Ureter (tissue), 1 donor: Measurements from ENCODE around the gene KRT20. TPM values are rescaled to one million over a fixed set of nuclear protein-coding genes. Genes with fewer than 3 reads are reported as not detected.
"Not testable (repeated sequence)": the region's sequence is repeated elsewhere in the genome, so short reads cannot be mapped to it uniquely, and the experiment has no call there.

Source experiments
- DNase-seq: peaks from one replicate; pipeline ENCODE4 v3.0.0-alpha.2; 2020; ENCODE audit warnings: low spot score
- total RNA-seq: library from RNA; stranded (reverse); gene quantifications from one replicate; pipeline ENCODE4 v1.2.4, GENCODE V29; 2023
- donor health status: DM: yes; HTN: yes; CAD: no.

Gene KRT20
- total RNA-seq, 1 donor from 2014 or later = 4.7 TPM

DNA sequence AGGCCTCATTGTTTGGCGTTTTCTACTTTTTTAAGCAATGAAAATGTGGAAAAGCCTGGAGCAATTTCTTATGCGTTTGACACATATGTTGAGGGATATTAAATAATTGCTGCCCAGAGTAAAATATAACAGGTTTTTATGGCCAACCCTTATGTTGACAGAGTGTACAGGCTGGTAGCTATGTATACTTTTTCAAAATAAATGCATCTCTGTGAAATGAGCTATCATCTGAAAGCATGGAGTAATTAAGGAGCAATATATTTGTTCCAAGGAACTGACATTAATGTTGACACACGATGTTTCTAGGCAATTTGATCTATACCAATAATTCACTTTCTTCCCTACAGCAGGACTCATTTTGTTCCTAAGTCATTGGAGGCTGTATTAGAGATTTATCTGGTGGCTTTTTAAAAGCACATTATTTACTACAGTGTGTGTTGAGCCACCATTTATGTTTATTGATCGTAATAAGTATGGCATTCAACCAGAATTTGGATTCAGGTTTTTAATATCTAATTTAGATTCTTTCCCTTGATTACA, 11.9 kb upstream of the KRT20 start:
- DNase-seq = no peak

DNA sequence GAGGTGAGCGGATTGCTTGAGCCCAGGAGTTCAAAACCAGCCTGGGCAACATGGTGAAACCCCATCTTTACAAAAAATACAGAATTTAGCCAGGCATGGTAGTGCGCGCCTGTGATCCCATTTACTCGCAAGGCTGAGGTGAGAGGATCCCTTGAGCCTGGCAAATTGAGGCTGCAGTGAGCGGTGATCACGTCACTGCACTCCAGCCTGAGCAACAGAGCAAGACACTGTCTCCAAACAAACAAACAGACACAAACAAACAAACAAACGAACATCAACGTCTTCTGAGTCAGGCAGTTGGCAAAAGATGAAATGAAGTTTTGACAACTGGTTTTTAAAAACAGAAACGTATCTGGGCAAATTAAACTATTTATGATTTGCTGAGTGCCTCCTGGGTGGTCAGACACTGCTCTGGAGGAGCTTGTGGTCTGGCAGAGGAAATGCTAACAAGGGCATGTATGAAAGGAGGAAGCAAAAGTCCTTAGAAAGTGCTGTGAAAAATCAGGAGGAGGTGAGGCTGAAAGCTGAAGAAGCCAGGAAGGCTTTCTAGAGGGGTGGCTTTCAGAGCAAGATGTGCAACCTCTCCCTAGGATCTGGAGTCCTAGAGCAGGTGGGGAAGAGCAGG, 10.2 kb upstream of the KRT20 start:
- no peak for DNase-seq

GRCh38 chr17:40888196-40888720, 3.2 kb upstream of the KRT20 start:
- DNase-seq = no peak

DNA sequence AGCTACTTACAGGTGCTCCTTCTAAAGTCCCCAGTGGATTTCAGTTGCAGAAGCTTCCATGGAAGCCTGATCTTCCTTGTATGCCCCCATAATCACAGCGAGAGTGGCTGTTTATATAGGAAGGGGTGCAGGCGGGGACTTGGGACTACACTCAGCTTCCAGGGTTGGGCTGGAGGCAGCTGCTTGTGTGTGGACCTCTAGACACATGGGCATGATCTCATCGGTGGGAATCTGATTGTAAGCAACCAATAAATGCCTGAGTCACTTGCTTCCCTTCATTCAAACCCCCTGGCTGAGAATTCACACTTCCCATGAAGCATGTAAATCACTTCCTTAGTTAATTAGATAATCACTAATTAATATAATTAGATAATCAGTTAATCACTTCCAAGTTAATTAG, 1.0 kb upstream of the KRT20 start:
- no peak for DNase-seq

- DNase-seq = no peak
Measured at GRCh38 chr17:40883626-40884334, 1.3 kb downstream of the KRT20 start.

DNA sequence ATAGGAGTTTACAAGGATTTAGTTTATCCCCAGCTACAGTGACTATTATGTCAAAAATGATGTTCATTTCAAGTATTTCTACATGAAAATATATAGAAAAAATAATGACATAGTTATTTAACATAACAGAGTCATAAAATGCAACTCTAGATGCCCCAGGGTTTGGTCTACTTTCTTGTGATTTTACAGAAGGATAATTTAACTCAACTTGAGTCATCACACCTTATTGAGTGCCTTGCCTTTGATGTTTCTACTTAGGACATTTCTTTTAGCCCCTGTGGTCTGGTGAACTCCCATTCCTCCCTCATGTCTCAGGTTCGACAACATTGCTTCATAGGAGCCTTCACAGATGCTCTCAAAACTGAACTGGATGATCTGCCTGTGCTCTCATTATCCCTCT, 2.0 kb downstream of the KRT20 start:
- DNase-seq = no peak

GRCh38 chr17:40879026-40879425, 6.0 kb downstream of the KRT20 start:
- no peak for DNase-seq

DNA sequence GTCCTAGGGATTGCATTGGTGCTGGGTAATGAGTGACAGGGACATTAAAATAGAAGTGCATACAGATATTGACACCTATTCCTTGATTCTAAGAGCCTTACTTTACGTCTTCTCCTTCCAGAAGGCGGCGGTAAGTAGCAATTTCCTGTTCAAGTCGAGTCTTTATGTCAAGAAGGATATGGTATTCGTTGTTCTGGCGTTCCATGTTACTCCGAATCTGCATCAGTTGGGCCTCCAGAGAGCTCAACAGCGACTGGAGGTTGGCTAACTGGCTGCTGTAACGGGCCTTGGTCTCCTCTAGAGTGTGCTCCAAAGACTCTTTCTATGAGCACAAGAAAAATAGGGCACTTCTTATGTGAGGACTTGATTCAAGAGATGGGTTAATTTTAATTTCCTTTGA, 7.0 kb downstream of the KRT20 start:
- DNase-seq = no peak

GRCh38 chr17:40873801-40874200, 11.2 kb downstream of the KRT20 start:
- DNase-seq = no peak

GRCh38 chr17:40873255-40873654, 11.8 kb downstream of the KRT20 start:
- no peak for DNase-seq

DNA sequence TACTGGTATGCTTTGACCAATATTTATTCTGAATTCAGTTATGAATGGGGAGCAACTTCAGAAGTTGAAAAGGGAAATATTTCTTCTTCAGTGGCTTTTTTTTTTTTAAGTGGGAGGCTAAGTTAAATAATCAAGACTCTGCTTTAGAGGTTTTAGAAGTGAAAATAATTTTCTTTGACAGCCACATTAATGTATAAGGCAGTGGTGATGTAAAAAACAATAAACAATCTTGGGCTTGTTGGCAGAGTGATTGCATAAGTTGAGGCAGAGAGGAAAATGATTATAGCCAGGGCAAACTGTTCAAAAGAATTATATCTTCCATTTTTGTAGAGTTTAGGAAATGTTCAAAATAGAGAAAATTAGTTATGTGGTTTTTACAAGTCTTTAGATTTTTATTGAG, 12.6 kb downstream of the KRT20 start:
- no peak for DNase-seq

DNA sequence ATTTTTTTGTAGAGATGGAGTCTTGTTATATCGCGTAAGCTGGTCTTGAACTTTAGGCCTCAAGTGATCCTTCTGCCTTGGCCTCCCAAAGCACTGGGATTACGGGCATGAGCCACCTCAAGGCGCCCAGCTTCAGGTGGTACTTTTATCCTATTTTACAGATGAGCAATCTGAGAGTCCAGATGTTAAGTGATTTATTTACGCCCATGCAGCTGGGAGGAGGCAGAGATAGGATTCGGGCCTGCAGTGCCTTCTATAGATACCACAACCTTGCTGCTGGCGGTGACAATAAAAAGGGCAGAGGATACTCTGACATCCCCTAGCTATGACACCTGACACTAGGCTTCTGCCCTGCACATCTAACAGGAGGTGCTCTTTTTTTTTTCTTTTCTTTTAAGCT, 13.7 kb downstream of the KRT20 start:
- no peak for DNase-seq

GRCh38 chr17:40870136-40870535, 14.9 kb downstream of the KRT20 start:
- no peak for DNase-seq

GRCh38 chr17:40866838-40867237, 18.2 kb downstream of the KRT20 start, which contains the start of gene KRT12:
Gene KRT12, minus strand, starts transcription at chr17:40867223. Its CDS starts 37 bp downstream, at chr17:40867186.
- DNase-seq = no peak

GRCh38 chr17:40864661-40865390, 20.2 kb downstream of the KRT20 start:
- DNase-seq = no peak

DNA sequence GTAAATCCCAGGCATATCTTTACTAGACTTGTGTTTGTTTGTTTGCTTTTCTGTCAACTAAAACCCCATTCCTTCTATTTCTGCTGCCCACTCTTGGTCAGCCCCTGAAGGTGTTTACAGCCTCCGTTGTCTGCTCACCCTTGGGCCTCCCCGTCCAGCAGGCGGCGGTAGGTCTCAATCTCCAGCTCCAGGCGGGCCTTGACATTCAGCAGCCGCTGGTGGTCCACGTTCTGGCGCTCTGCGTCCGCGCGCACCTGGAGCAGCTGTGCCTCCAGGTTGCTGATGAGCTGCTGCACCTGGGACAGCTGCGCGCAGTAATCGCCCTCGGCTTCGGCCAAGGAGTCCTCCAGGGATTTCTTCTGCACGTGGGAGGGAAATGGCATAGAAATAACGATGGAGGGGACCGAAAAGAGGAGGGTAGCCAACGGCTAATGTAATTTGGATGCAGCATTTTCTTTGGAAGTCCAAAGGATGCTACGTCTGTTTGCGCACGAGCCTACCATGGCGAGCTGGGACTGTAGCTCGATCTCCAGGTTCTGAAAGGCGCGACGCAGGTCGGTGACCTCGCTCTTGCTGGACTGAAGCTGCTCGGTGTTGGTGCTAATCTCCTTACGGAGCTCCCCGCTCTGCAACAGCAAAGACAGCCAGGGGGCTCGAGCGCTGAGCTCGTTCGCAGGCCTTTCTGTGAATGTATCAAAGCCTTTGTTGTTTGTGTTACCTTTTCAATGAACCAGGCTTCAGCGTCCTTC, 21.9 kb downstream of the KRT20 start:
- DNase-seq = no peak

DNA sequence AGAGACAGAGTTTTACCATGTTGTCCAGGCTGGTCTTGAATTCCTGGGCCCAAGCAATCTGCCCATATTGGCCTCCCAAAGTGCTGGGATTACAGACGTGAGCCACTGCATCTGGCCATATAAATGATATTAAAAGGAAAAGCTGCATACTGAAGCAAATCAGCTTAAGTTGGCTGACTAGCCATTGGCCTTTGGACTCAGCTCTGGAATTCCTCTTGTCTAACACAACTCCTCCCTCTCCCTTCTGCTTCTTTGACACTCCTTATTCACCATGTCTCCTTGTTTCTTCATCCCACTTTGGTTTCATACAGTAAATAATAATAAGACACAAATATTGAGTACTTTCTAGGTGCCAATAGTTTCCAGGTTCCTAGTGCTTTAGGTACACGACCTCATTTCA, 25.5 kb downstream of the KRT20 start:
- DNase-seq = no peak

DNA sequence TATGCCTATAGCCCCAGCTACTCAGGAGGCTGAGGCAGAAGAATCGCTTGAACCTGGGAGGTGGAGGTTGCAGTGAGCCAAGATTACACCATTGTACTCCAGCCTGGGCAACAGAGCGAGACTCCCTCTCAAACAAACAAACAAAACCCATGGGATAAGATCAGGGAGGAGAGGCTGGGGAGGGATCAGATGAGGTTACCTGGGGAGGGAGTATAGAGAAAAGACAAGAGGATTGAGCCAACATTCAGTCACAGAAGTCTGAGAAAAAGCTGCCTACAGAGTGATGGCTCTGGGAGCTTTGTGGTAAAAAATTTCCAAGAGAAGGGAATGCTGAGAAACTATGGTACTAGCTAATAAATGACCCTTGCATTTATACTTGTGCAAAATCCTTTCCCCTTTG, 26.4 kb downstream of the KRT20 start:
- not testable (repeated sequence) for DNase-seq

DNA sequence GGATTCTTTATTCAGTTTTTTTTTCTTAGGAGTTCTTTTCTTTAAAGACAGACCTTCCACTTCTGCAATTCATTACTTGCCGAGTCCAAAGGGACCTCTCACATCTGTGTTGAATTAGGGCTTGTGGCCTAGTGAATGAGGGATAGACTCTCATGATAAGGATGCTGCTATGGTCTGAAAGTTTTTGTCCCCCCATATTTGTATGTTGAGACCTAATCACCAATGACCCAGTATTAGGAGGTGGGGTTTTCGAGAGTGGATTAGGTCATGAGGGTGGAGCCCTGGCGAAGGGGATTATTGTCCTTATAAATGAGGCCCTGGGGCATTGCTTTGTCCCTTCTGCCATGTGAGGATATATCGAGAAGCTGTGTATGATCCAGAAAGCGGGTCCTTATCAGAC, 27.5 kb downstream of the KRT20 start:
- DNase-seq = no peak

GRCh38 chr17:40854175-40854814, 30.7 kb downstream of the KRT20 start:
- no peak for DNase-seq

GRCh38 chr17:40852364-40852763, 32.7 kb downstream of the KRT20 start:
- no peak for DNase-seq
